GM23338 (cell line): ENCODE measurements around the gene RBM17. TPM values are rescaled to one million over a fixed set of nuclear protein-coding genes. Genes with fewer than 3 reads are reported as not detected.
"Not testable (repeated sequence)": the region's sequence is repeated elsewhere in the genome, so short reads cannot be mapped to it uniquely, and the experiment has no call there.

Source experiments
- ATAC-seq: fragments of 200-7000 bp; cut with Tn5 transposase; 3 replicates; pipeline ENCODE4 v1.9.1; 2020
- DNase-seq: peaks from one replicate; pipeline ENCODE4 v3.0.0-alpha.2; 2015; ENCODE audit warnings: low spot score
- H2AFZ ChIP-seq: fragments of 200-600 bp; sonication (generic); 2 replicates; pipeline ENCODE4 v1.8.0; 2016; ENCODE audit warnings: antibody characterized with exemption, mild to moderate bottlenecking, moderate library complexity
- H3F3A ChIP-seq: fragments of 200-600 bp; sonication (generic); replicated peaks from 2 replicates; pipeline ENCODE4 v1.8.0; 2017; ENCODE audit warnings: antibody characterized with exemption, mixed run types, low read depth
- H3K27ac ChIP-seq: fragments of 200-600 bp; sonication (generic); 2 replicates; pipeline ENCODE4 v1.6.1; 2016; ENCODE audit warnings: low read depth
- H3K27me3 ChIP-seq: fragments of 200-600 bp; sonication (generic); 2 replicates; pipeline ENCODE4 v1.8.0; 2016; ENCODE audit warnings: mild to moderate bottlenecking, mixed run types, moderate library complexity; ENCODE audit not compliant: insufficient read depth
- H3K36me3 ChIP-seq: fragments of 200-600 bp; sonication (generic); 2 replicates; pipeline ENCODE4 v1.8.0; 2016; ENCODE audit warnings: mild to moderate bottlenecking; ENCODE audit not compliant: insufficient read depth
- H3K4me1 ChIP-seq: fragments of 200-600 bp; sonication (generic); 2 replicates; pipeline ENCODE4 v1.8.0; 2016; ENCODE audit warnings: mild to moderate bottlenecking, moderate library complexity; ENCODE audit not compliant: insufficient read depth
- H3K4me2 ChIP-seq: fragments of 200-600 bp; sonication (generic); 2 replicates; pipeline ENCODE4 v1.7.1; 2017; ENCODE audit warnings: mixed run types
- H3K4me3 ChIP-seq: fragments of 200-600 bp; sonication (generic); 2 replicates; pipeline ENCODE4 v1.6.1; 2016; ENCODE audit warnings: mixed run types
- H3K79me2 ChIP-seq: fragments of 200-600 bp; sonication (generic); replicated peaks from 2 replicates; pipeline ENCODE4 v1.8.0; 2017; ENCODE audit warnings: mild to moderate bottlenecking; ENCODE audit not compliant: insufficient read depth
- H3K9me2 ChIP-seq: fragments of 200-600 bp; sonication (generic); 2 replicates; pipeline ENCODE4 v1.8.0; 2017; ENCODE audit not compliant: insufficient read depth
- H4K20me1 ChIP-seq: fragments of 200-600 bp; sonication (generic); replicated peaks from 2 replicates; pipeline ENCODE4 v1.8.0; 2017; ENCODE audit warnings: mild to moderate bottlenecking; ENCODE audit not compliant: insufficient read depth
- H3K27ac Mint-ChIP-seq: 2 replicates; pipeline ENCODE4 v1.8.0; 2020; ENCODE audit warnings: inconsistent platforms, mild to moderate bottlenecking, moderate library complexity, mixed read lengths
- H3K27me3 Mint-ChIP-seq: 3 replicates; pipeline ENCODE4 v1.8.0; 2022; ENCODE audit warnings: low read depth, mild to moderate bottlenecking, moderate library complexity, mixed read lengths, inconsistent platforms; ENCODE audit not compliant: insufficient read depth, poor library complexity
- H3K36me3 Mint-ChIP-seq: 3 replicates; pipeline ENCODE4 v1.8.0; 2021; ENCODE audit warnings: low read depth, mild to moderate bottlenecking, inconsistent platforms, moderate library complexity, mixed read lengths
- H3K4me1 Mint-ChIP-seq: 3 replicates; pipeline ENCODE4 v1.8.0; 2020; ENCODE audit warnings: mild to moderate bottlenecking, inconsistent platforms, mixed read lengths
- H3K4me3 Mint-ChIP-seq: 3 replicates; pipeline ENCODE4 v1.8.0; 2021; ENCODE audit warnings: moderate library complexity, mild to moderate bottlenecking, inconsistent platforms, mixed read lengths
- H3K9me3 Mint-ChIP-seq: 3 replicates; pipeline ENCODE4 v1.8.0; 2020; ENCODE audit warnings: moderate library complexity, mild to moderate bottlenecking, inconsistent platforms, mixed read lengths
- CREB1 ChIP-seq: fragments of 250-450 bp; sonication (Bioruptor Pico); IDR thresholded peaks from 2 replicates; pipeline ENCODE4 v1.5.0; 2020; ENCODE audit warnings: low read depth, mild to moderate bottlenecking, moderate library complexity
- ETS1 ChIP-seq: IDR thresholded peaks from 2 replicates; pipeline ENCODE4 v1.6.1; 2016; ENCODE audit warnings: antibody characterized with exemption
- EZH2 ChIP-seq: fragments of 200-600 bp; sonication (generic); IDR thresholded peaks from one replicate; pipeline ENCODE4 v1.8.0; 2017; ENCODE audit warnings: antibody characterized with exemption, mild to moderate bottlenecking, low read depth; ENCODE audit not compliant: unreplicated experiment
- EZH2phosphoT487 ChIP-seq: fragments of 200-600 bp; sonication (generic); IDR thresholded peaks from one replicate; pipeline ENCODE4 v1.8.1; 2018; ENCODE audit warnings: antibody characterized with exemption; ENCODE audit not compliant: unreplicated experiment
- POLR2AphosphoS5 ChIP-seq: IDR thresholded peaks from 2 replicates; pipeline ENCODE4 v1.6.1; 2016; ENCODE audit warnings: antibody characterized with exemption, low read depth
- REST ChIP-seq: IDR thresholded peaks from one replicate; pipeline ENCODE4 v1.6.1; 2018; ENCODE audit warnings: antibody characterized with exemption; ENCODE audit not compliant: unreplicated experiment
- STAT1 ChIP-seq: IDR thresholded peaks from one replicate; pipeline ENCODE4 v1.6.1; 2016; ENCODE audit warnings: antibody characterized with exemption; ENCODE audit not compliant: unreplicated experiment
- ZNF331 ChIP-seq: fragments of 250-450 bp; sonication (Bioruptor Pico); IDR thresholded peaks from 2 replicates; pipeline ENCODE4 v1.5.0; 2020; ENCODE audit warnings: low read depth, mild to moderate bottlenecking, moderate library complexity
- polyA plus RNA-seq: library from polyadenylated mRNA; unstranded; fragments of >200 nt; fragmentation: Nextera tagmentation; extraction: Ambion mirVana; gene quantifications from 2 replicates; pipeline ENCODE4 v1.2.1, GENCODE V29; 2016
- total RNA-seq: library from RNA; depleted of rRNA; stranded (reverse); fragments of >200 nt; shearing (Covaris generic); gene quantifications from 2 replicates; pipeline ENCODE4 v1.2.3, GENCODE V29; 2014
- TF ChIP-seq, protein P1 (sequence below): fragments of 250-450 bp; sonication (Bioruptor Pico); IDR thresholded peaks from 2 replicates; pipeline ENCODE4 v1.5.0; 2020; ENCODE audit warnings: mild to moderate bottlenecking, moderate library complexity
- TF ChIP-seq, protein P2 (sequence below), 2 experiments: fragments of 200-600 bp in 1 of 2; sonication (generic) in 1 of 2; conservative IDR thresholded peaks; 2 replicates each; pipeline versions ENCODE4 v1.5.1 to v1.6.1; 2016 to 2017; ENCODE audit warnings: antibody characterized with exemption in 2 of 2, low read depth in 2 of 2, mild to moderate bottlenecking in 2 of 2, moderate library complexity in 1 of 2

The RBM17 gene
- total and polyA plus RNA-seq, 2 experiments from 2014 or later, result 54.7 to 281 TPM

DNA sequence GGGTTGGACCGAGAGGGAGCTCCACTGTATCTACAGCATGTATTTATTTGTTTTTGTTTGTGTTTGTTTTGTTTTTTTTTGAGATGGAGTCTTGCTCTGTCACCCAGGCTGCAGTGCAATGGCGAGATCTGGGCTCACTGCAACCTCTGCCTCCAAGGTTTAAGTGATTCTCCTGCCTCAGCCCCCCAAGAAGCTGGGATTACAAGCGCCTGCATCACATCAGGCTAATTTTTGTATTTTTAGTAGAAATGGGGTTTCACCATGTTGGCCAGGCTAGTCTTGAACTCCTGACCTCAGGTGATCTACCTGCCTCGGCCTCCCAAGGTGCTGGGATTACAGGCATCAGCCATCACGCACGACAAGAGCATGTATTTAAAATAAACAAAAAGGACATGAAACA, 45.5 kb upstream of the RBM17 start:
- not testable (repeated sequence) for H3K4me3 ChIP-seq, ATAC-seq, H3K4me1 ChIP-seq, H3K36me3 ChIP-seq, H3K4me2 ChIP-seq, H3K4me3 Mint-ChIP-seq, H3K27me3 ChIP-seq, H3K9me2 ChIP-seq, H3K36me3 Mint-ChIP-seq, H3K79me2 ChIP-seq, H2AFZ ChIP-seq, H4K20me1 ChIP-seq, H3K27ac Mint-ChIP-seq, DNase-seq, H3K4me1 Mint-ChIP-seq, H3K9me3 Mint-ChIP-seq, H3F3A ChIP-seq, H3K27ac ChIP-seq
- H3K27me3 Mint-ChIP-seq, result peaks cover 11% of the 10 kb centered on the region

DNA sequence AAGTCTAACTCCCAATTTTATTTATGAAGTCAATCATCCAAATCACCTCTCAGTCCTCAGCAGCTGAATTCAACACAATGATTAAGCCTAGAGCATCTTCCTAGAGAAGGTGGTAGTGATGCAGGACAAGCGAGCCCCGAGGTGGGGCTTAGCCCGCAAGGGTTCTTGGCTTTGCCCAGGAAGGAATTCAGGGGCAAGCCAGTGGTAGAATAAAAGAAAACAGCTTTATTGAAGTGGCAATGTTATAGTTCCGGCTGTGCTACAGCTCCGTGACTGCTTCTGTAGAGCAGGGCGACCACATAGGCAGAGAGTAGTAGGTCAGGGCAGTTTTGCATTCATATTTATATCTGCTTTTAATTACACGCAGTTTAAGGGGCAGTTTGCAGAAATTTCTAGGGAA, 44.8 kb upstream of the RBM17 start:
- DNase-seq (no peak), ATAC-seq (no peak)
- Mint-ChIP-seq H3K9me3 (no peaks in the 10 kb centered on the region), H3K27ac (no peak overlapping the region), H3K27me3 (peaks cover 11% of the 10 kb centered on the region), H3K4me1 (no peaks in the 10 kb centered on the region; the same call in 2 of the 3 replicates), H3K36me3 (no peaks in the 10 kb centered on the region), H3K4me3 (no peak overlapping the region)
- H3K4me3 ChIP-seq, result no peak overlapping the region
- H4K20me1 ChIP-seq, result no peaks in the 10 kb centered on the region
- H3K4me2 ChIP-seq, result no peak overlapping the region
- H3K36me3 ChIP-seq, result no peaks in the 10 kb centered on the region
- H2AFZ ChIP-seq, result no peak overlapping the region
- no peaks in the 10 kb centered on the region for H3K9me2 ChIP-seq
- H3K27ac ChIP-seq, result no peak overlapping the region
- H3K4me1 ChIP-seq, result no peaks in the 10 kb centered on the region
- H3K27me3 ChIP-seq, result no peaks in the 10 kb centered on the region
- H3F3A ChIP-seq, result no peaks in the 10 kb centered on the region
- H3K79me2 ChIP-seq, result no peaks in the 10 kb centered on the region
- no peak for TF ChIP-seq POLR2AphosphoS5
- no peak for TF ChIP-seq ETS1
- no peak for TF ChIP-seq EZH2phosphoT487
- TF ChIP-seq, protein P1, sequence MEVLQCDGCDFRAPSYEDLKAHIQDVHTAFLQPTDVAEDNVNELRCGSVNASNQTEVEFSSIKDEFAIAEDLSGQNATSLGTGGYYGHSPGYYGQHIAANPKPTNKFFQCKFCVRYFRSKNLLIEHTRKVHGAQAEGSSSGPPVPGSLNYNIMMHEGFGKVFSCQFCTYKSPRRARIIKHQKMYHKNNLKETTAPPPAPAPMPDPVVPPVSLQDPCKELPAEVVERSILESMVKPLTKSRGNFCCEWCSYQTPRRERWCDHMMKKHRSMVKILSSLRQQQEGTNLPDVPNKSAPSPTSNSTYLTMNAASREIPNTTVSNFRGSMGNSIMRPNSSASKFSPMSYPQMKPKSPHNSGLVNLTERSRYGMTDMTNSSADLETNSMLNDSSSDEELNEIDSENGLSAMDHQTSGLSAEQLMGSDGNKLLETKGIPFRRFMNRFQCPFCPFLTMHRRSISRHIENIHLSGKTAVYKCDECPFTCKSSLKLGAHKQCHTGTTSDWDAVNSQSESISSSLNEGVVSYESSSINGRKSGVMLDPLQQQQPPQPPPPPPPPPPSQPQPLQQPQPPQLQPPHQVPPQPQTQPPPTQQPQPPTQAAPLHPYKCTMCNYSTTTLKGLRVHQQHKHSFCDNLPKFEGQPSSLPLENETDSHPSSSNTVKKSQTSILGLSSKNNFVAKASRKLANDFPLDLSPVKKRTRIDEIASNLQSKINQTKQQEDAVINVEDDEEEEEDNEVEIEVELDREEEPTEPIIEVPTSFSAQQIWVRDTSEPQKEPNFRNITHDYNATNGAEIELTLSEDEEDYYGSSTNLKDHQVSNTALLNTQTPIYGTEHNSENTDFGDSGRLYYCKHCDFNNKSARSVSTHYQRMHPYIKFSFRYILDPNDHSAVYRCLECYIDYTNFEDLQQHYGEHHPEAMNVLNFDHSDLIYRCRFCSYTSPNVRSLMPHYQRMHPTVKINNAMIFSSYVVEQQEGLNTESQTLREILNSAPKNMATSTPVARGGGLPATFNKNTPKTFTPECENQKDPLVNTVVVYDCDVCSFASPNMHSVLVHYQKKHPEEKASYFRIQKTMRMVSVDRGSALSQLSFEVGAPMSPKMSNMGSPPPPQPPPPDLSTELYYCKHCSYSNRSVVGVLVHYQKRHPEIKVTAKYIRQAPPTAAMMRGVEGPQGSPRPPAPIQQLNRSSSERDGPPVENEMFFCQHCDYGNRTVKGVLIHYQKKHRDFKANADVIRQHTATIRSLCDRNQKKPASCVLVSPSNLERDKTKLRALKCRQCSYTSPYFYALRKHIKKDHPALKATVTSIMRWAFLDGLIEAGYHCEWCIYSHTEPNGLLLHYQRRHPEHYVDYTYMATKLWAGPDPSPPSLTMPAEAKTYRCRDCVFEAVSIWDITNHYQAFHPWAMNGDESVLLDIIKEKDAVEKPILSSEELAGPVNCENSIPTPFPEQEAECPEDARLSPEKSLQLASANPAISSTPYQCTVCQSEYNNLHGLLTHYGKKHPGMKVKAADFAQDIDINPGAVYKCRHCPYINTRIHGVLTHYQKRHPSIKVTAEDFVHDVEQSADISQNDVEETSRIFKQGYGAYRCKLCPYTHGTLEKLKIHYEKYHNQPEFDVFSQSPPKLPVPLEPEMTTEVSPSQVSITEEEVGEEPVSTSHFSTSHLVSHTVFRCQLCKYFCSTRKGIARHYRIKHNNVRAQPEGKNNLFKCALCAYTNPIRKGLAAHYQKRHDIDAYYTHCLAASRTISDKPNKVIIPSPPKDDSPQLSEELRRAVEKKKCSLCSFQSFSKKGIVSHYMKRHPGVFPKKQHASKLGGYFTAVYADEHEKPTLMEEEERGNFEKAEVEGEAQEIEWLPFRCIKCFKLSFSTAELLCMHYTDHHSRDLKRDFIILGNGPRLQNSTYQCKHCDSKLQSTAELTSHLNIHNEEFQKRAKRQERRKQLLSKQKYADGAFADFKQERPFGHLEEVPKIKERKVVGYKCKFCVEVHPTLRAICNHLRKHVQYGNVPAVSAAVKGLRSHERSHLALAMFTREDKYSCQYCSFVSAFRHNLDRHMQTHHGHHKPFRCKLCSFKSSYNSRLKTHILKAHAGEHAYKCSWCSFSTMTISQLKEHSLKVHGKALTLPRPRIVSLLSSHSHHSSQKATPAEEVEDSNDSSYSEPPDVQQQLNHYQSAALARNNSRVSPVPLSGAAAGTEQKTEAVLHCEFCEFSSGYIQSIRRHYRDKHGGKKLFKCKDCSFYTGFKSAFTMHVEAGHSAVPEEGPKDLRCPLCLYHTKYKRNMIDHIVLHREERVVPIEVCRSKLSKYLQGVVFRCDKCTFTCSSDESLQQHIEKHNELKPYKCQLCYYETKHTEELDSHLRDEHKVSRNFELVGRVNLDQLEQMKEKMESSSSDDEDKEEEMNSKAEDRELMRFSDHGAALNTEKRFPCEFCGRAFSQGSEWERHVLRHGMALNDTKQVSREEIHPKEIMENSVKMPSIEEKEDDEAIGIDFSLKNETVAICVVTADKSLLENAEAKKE (CRISPR knock-in tag), result no peak
- TF ChIP-seq ZNF331 (CRISPR knock-in tag), result no peak
- no peak for TF ChIP-seq STAT1
- no peak for TF ChIP-seq REST
- TF ChIP-seq, protein P2, sequence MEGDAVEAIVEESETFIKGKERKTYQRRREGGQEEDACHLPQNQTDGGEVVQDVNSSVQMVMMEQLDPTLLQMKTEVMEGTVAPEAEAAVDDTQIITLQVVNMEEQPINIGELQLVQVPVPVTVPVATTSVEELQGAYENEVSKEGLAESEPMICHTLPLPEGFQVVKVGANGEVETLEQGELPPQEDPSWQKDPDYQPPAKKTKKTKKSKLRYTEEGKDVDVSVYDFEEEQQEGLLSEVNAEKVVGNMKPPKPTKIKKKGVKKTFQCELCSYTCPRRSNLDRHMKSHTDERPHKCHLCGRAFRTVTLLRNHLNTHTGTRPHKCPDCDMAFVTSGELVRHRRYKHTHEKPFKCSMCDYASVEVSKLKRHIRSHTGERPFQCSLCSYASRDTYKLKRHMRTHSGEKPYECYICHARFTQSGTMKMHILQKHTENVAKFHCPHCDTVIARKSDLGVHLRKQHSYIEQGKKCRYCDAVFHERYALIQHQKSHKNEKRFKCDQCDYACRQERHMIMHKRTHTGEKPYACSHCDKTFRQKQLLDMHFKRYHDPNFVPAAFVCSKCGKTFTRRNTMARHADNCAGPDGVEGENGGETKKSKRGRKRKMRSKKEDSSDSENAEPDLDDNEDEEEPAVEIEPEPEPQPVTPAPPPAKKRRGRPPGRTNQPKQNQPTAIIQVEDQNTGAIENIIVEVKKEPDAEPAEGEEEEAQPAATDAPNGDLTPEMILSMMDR (conservative IDR thresholded peaks at IDR 0.05; ENCODE audit: low read depth in 2 of 2), result no peak
- TF ChIP-seq CREB1, result no peak
- no peak for TF ChIP-seq EZH2
